SK-N-SH (cell line): ENCODE measurements around the gene COX7C. TPM values are rescaled to one million over a fixed set of nuclear protein-coding genes. Genes with fewer than 3 reads are reported as not detected.

Source experiments
- CTCF ChIA-PET: fragments of 300-600, 350-600 bp; formaldehyde crosslinking; extraction: SDS; loops from one replicate; lab custom pipeline; 2021; lab: Yijun Ruan, JAX
- POLR2A ChIA-PET: fragments of 350-600 bp; sonication (Branson Sonifier 250); formaldehyde crosslinking; extraction: SDS; loops from one replicate; lab custom pipeline; 2020; ENCODE audit warnings: antibody characterized with exemption, inconsistent platforms; lab: Yijun Ruan, JAX
- DNase-seq: peaks from one replicate; pipeline ENCODE4 v3.0.0; 2012
- H2AFZ ChIP-seq: fragments of 200-600 bp; sonication (generic); 2 replicates; pipeline ENCODE4 v1.8.1; 2016; ENCODE audit warnings: antibody characterized with exemption, mild to moderate bottlenecking, low read depth
- H3F3A ChIP-seq: fragments of 200-600 bp; sonication (generic); replicated peaks from 2 replicates; pipeline ENCODE3; 2016; ENCODE audit warnings: antibody characterized with exemption, mild to moderate bottlenecking; ENCODE audit not compliant: insufficient read depth
- H3K27ac ChIP-seq, 2 experiments: fragments of 200-500 bp in 1 of 2; fragments of 200-600 bp in 1 of 2; sonication (Bioruptor generic) in 1 of 2; sonication (generic), shearing (Covaris generic) in 1 of 2; 2 replicates each; pipeline versions ENCODE4 v1.5.1 to v1.6.1; 2014 to 2016; ENCODE audit warnings: low read depth in 2 of 2, inconsistent platforms in 1 of 2, low read length in 1 of 2, mild to moderate bottlenecking in 1 of 2, mixed read lengths in 1 of 2
- H3K27me3 ChIP-seq: fragments of 200-600 bp; sonication (generic), shearing (Covaris generic); 2 replicates; pipeline ENCODE4 v1.6.1; 2016; ENCODE audit warnings: mixed run types; ENCODE audit not compliant: insufficient read depth
- H3K36me3 ChIP-seq, 2 experiments: fragments of 200-500 bp in 1 of 2; fragments of 200-600 bp in 1 of 2; sonication (Bioruptor generic) in 1 of 2; sonication (generic) in 1 of 2; replicated peaks in 1 of 2; 2 replicates each; pipeline versions ENCODE3 to v1.5.1; 2014 to 2016; ENCODE audit warnings: low read length in 1 of 2, mild to moderate bottlenecking in 1 of 2; ENCODE audit not compliant: insufficient read depth in 2 of 2, control insufficient read depth in 1 of 2
- H3K4me1 ChIP-seq, 2 experiments: fragments of 200-500 bp in 1 of 2; fragments of 200-600 bp in 1 of 2; sonication (Bioruptor generic) in 1 of 2; sonication (generic), shearing (Covaris generic) in 1 of 2; 2 replicates each; pipeline versions ENCODE4 v1.5.1 to v1.6.1; 2014 to 2016; ENCODE audit warnings: low read depth in 1 of 2, low read length in 1 of 2, mixed run types in 1 of 2; ENCODE audit not compliant: insufficient read depth in 2 of 2, control insufficient read depth in 1 of 2
- H3K4me2 ChIP-seq: fragments of 200-600 bp; sonication (generic), shearing (Covaris generic); 2 replicates; pipeline ENCODE4 v1.6.1; 2017; ENCODE audit warnings: mixed run types
- H3K4me3 ChIP-seq, 2 experiments: fragments of 200-500 bp in 1 of 2; fragments of 200-600 bp in 1 of 2; sonication (Bioruptor generic) in 1 of 2; sonication (generic), shearing (Covaris generic) in 1 of 2; 2 replicates each; pipeline versions ENCODE4 v1.5.1 to v1.8.1; 2014 to 2016; ENCODE audit warnings: low read depth in 2 of 2, inconsistent platforms in 1 of 2, low read length in 1 of 2, mild to moderate bottlenecking in 1 of 2, mixed read lengths in 1 of 2, moderate library complexity in 1 of 2
- H3K79me2 ChIP-seq: fragments of 200-600 bp; sonication (generic); 2 replicates; pipeline ENCODE4 v1.8.1; 2017; ENCODE audit warnings: mild to moderate bottlenecking; ENCODE audit not compliant: insufficient read depth
- H3K9ac ChIP-seq: fragments of 200-600 bp; sonication (generic); 2 replicates; pipeline ENCODE4 v1.6.1; 2017; ENCODE audit warnings: mixed run types
- H3K9me2 ChIP-seq: fragments of 200-600 bp; sonication (generic); 2 replicates; pipeline ENCODE4 v1.6.1; 2017; ENCODE audit warnings: mixed run types
- H3K9me3 ChIP-seq: fragments of 200-600 bp; sonication (generic); 2 replicates; pipeline ENCODE4 v1.6.1; 2017; ENCODE audit warnings: mixed run types, mild to moderate bottlenecking, moderate library complexity
- H4K20me1 ChIP-seq: fragments of 200-600 bp; sonication (generic); 2 replicates; pipeline ENCODE4 v1.6.1; 2017; ENCODE audit warnings: mild to moderate bottlenecking, mixed run types; ENCODE audit not compliant: insufficient read depth
- CHD2 ChIP-seq: fragments of 150-350 bp; IDR thresholded peaks from 2 replicates; pipeline ENCODE4 v1.6.1; 2018; ENCODE audit warnings: low read length; ENCODE audit not compliant: partially characterized antibody
- ELF1 ChIP-seq: IDR thresholded peaks from 2 replicates; pipeline ENCODE4 v1.4.0; 2012
- EZH2phosphoT487 ChIP-seq: fragments of 200-600 bp; sonication (generic); IDR thresholded peaks from 2 replicates; pipeline ENCODE4 v1.6.1; 2017; ENCODE audit warnings: low read depth, mixed run types, mild to moderate bottlenecking, antibody characterized with exemption, moderate library complexity, borderline replicate concordance
- FOXJ3 ChIP-seq: sonication (generic); formaldehyde crosslinking; IDR thresholded peaks from 2 replicates; pipeline ENCODE4 v1.5.1; 2020; ENCODE audit warnings: mild to moderate bottlenecking, missing genetic modification reagents
- NFIC ChIP-seq: IDR thresholded peaks from 2 replicates; pipeline ENCODE4 v1.4.0; 2012; ENCODE audit warnings: borderline replicate concordance
- NRF1 ChIP-seq: IDR thresholded peaks from 2 replicates; pipeline ENCODE4 v1.6.1; 2012; ENCODE audit warnings: low read depth, mild to moderate bottlenecking, low read length
- POLR2AphosphoS5 ChIP-seq: IDR thresholded peaks from 2 replicates; pipeline ENCODE4 v1.6.1; 2012; ENCODE audit warnings: low read depth, low read length
- RFX5 ChIP-seq: IDR thresholded peaks from 2 replicates; pipeline ENCODE4 v1.6.1; 2012; ENCODE audit warnings: mild to moderate bottlenecking, improper control_type of control experiment, low read length
- RXRA ChIP-seq: IDR thresholded peaks from 2 replicates; pipeline ENCODE4 v1.4.0; 2012; ENCODE audit warnings: low read depth, mild to moderate bottlenecking, borderline replicate concordance
- TAF1 ChIP-seq: IDR thresholded peaks from 2 replicates; pipeline ENCODE4 v1.6.1; 2012; ENCODE audit warnings: low read depth, mild to moderate bottlenecking, low read length, moderate library complexity, borderline replicate concordance
- YY1 ChIP-seq: IDR thresholded peaks from 2 replicates; pipeline ENCODE4 v1.4.0; 2012; ENCODE audit warnings: low read depth, mild to moderate bottlenecking
- WGBS: methylation state at CpG from one replicate; pipeline ENCODE4 v1.1.6; 2017; ENCODE audit warnings: low lambda C conversion rate; 5-methylcytosine and 5-hydroxymethylcytosine counted together
- polyA plus RNA-seq, 3 experiments: library from polyadenylated mRNA; depleted of rRNA; stranded (reverse); fragments of >200 nt; gene quantifications; 2 replicates each; pipeline ENCODE4 v1.2.3, GENCODE V29; 2012
- TF ChIP-seq, protein P1 (sequence below): IDR thresholded peaks from 2 replicates; pipeline ENCODE4 v1.4.0; 2012; ENCODE audit warnings: low read depth, borderline replicate concordance
- TF ChIP-seq, protein P2 (sequence below): IDR thresholded peaks from 2 replicates; pipeline ENCODE4 v1.6.1; 2012; ENCODE audit warnings: mild to moderate bottlenecking, low read depth, low read length, moderate library complexity
- TF ChIP-seq, protein P3 (sequence below): fragments of 150-350 bp; IDR thresholded peaks from 2 replicates; pipeline ENCODE4 v1.6.1; 2016; ENCODE audit warnings: mild to moderate bottlenecking, low read depth, low read length
- TF ChIP-seq, protein P4 (sequence below): fragments of 200-600 bp; sonication (generic); IDR thresholded peaks from 2 replicates; pipeline ENCODE4 v1.6.1; 2017; ENCODE audit warnings: antibody characterized with exemption, mild to moderate bottlenecking, moderate library complexity
- TF ChIP-seq, protein P5 (sequence below): fragments of 150-350 bp; IDR thresholded peaks from 2 replicates; pipeline ENCODE4 v1.6.1; 2017; ENCODE audit warnings: antibody characterized with exemption, low read length, low read depth, borderline replicate concordance

Gene COX7C
- polyA plus RNA-seq, 1 of the 3 experiments (the other 2 are of a cell fraction) = 675 TPM

DNA sequence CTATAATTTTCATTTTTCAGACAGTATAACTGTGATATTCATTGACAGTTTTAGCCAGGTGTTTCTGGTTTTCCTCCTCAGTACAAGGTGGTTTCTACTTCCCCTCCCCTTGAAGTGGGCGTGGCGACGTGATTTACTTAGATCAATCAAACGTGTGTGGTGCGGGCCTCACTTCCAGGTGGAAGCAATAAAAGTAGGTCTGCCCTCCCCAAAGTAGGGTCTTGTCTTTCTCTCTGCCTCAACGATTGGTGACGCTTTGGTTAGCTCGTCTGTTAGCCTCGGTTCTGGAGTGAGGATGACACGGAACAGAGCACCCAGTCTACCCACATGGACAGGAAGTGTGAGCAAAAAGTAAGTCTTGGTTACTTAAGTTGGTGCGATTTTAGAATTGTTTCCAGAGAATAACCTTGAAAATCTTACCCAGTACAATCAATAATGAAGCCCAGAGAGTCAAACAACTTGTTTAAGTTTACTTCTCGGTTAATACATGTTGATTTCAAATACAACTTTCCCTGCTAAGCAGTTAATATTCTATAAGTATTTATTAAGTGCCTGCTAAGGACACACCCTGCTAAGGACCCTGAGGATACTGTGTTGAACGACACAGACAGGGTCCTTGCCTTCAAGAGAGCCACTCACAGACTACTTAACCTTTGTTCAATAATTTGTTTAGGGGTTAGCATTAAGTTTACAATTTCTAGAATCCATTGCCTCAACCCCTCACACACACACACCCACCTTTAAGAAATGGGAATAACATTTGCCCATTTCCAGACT is 48.4 kb downstream of the COX7C start:
- no peaks in the 10 kb centered on the region; the same call in 1 of the 2 replicates for H3K27me3 ChIP-seq
- no peak overlapping the region for H3K27ac ChIP-seq
- no peak overlapping the region for H3K4me3 ChIP-seq
- H3F3A ChIP-seq = no peaks in the 10 kb centered on the region
- no peaks in the 10 kb centered on the region for H3K9me2 ChIP-seq
- 10% methylated on average over 13 of the region's 13 CpGs for WGBS
- H3K79me2 ChIP-seq = no peaks in the 10 kb centered on the region
- H4K20me1 ChIP-seq = no peaks in the 10 kb centered on the region
- no peak overlapping the region for H2AFZ ChIP-seq
- H3K4me2 ChIP-seq = no peak overlapping the region
- ChIA-PET CTCF (interaction anchor here (0.7 kb wide), 1 partner anchor 1008 kb away, joined by 3 read pairs; no protein-coding TSS in a partner anchor), POLR2A (no interaction called here)
- no peaks in the 10 kb centered on the region for H3K36me3 ChIP-seq
- H3K4me1 ChIP-seq = no peaks in the 10 kb centered on the region
- no peaks in the 10 kb centered on the region for H3K9me3 ChIP-seq
- TF ChIP-seq ELF1 (no peak), RXRA (no peak), POLR2AphosphoS5 (no peak), RFX5 (no peak), FOXJ3 (no peak), TAF1 (no peak), NFIC (no peak), CHD2 (no peak), NRF1 (no peak), YY1 (no peak), EZH2phosphoT487 (no peak)
- TF ChIP-seq, protein P1, sequence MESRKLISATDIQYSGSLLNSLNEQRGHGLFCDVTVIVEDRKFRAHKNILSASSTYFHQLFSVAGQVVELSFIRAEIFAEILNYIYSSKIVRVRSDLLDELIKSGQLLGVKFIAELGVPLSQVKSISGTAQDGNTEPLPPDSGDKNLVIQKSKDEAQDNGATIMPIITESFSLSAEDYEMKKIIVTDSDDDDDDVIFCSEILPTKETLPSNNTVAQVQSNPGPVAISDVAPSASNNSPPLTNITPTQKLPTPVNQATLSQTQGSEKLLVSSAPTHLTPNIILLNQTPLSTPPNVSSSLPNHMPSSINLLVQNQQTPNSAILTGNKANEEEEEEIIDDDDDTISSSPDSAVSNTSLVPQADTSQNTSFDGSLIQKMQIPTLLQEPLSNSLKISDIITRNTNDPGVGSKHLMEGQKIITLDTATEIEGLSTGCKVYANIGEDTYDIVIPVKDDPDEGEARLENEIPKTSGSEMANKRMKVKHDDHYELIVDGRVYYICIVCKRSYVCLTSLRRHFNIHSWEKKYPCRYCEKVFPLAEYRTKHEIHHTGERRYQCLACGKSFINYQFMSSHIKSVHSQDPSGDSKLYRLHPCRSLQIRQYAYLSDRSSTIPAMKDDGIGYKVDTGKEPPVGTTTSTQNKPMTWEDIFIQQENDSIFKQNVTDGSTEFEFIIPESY = no peak
- TF ChIP-seq, protein P2, sequence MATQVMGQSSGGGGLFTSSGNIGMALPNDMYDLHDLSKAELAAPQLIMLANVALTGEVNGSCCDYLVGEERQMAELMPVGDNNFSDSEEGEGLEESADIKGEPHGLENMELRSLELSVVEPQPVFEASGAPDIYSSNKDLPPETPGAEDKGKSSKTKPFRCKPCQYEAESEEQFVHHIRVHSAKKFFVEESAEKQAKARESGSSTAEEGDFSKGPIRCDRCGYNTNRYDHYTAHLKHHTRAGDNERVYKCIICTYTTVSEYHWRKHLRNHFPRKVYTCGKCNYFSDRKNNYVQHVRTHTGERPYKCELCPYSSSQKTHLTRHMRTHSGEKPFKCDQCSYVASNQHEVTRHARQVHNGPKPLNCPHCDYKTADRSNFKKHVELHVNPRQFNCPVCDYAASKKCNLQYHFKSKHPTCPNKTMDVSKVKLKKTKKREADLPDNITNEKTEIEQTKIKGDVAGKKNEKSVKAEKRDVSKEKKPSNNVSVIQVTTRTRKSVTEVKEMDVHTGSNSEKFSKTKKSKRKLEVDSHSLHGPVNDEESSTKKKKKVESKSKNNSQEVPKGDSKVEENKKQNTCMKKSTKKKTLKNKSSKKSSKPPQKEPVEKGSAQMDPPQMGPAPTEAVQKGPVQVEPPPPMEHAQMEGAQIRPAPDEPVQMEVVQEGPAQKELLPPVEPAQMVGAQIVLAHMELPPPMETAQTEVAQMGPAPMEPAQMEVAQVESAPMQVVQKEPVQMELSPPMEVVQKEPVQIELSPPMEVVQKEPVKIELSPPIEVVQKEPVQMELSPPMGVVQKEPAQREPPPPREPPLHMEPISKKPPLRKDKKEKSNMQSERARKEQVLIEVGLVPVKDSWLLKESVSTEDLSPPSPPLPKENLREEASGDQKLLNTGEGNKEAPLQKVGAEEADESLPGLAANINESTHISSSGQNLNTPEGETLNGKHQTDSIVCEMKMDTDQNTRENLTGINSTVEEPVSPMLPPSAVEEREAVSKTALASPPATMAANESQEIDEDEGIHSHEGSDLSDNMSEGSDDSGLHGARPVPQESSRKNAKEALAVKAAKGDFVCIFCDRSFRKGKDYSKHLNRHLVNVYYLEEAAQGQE = no peak
- TF ChIP-seq, protein P3, sequence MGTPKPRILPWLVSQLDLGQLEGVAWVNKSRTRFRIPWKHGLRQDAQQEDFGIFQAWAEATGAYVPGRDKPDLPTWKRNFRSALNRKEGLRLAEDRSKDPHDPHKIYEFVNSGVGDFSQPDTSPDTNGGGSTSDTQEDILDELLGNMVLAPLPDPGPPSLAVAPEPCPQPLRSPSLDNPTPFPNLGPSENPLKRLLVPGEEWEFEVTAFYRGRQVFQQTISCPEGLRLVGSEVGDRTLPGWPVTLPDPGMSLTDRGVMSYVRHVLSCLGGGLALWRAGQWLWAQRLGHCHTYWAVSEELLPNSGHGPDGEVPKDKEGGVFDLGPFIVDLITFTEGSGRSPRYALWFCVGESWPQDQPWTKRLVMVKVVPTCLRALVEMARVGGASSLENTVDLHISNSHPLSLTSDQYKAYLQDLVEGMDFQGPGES = no peak
- TF ChIP-seq, protein P4, sequence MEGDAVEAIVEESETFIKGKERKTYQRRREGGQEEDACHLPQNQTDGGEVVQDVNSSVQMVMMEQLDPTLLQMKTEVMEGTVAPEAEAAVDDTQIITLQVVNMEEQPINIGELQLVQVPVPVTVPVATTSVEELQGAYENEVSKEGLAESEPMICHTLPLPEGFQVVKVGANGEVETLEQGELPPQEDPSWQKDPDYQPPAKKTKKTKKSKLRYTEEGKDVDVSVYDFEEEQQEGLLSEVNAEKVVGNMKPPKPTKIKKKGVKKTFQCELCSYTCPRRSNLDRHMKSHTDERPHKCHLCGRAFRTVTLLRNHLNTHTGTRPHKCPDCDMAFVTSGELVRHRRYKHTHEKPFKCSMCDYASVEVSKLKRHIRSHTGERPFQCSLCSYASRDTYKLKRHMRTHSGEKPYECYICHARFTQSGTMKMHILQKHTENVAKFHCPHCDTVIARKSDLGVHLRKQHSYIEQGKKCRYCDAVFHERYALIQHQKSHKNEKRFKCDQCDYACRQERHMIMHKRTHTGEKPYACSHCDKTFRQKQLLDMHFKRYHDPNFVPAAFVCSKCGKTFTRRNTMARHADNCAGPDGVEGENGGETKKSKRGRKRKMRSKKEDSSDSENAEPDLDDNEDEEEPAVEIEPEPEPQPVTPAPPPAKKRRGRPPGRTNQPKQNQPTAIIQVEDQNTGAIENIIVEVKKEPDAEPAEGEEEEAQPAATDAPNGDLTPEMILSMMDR = no peak
- TF ChIP-seq, protein P5, sequence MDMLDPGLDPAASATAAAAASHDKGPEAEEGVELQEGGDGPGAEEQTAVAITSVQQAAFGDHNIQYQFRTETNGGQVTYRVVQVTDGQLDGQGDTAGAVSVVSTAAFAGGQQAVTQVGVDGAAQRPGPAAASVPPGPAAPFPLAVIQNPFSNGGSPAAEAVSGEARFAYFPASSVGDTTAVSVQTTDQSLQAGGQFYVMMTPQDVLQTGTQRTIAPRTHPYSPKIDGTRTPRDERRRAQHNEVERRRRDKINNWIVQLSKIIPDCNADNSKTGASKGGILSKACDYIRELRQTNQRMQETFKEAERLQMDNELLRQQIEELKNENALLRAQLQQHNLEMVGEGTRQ = no peak
- no peak for DNase-seq
- no peak overlapping the region for H3K9ac ChIP-seq
